Astrocyte (in vitro differentiated cells and primary cell): ENCODE measurements around the gene PDGFC.

ENCODE experiments used
- CTCF ChIP-seq: IDR thresholded peaks from 2 replicates; pipeline ENCODE4 v1.5.1; 2011; ENCODE audit warnings: low read depth, mild to moderate bottlenecking, inconsistent platforms, low read length, moderate library complexity; ENCODE audit not compliant: insufficient read depth
- EZH2 ChIP-seq: IDR thresholded peaks from 2 replicates; pipeline ENCODE4 v1.6.1; 2012; ENCODE audit warnings: mild to moderate bottlenecking, low read length, inconsistent platforms; ENCODE audit not compliant: insufficient read depth

- TF ChIP-seq CTCF (no peak), EZH2 (no peak)
Observed at GRCh38 chr4:157020882-157021281, 49.3 kb upstream of the PDGFC start.
